Measurements from ENCODE around the gene RCOR1.
"Not testable (repeated sequence)": the region's sequence is repeated elsewhere in the genome, so short reads cannot be mapped to it uniquely, and the experiment has no call there.

Gene RCOR1

DNA sequence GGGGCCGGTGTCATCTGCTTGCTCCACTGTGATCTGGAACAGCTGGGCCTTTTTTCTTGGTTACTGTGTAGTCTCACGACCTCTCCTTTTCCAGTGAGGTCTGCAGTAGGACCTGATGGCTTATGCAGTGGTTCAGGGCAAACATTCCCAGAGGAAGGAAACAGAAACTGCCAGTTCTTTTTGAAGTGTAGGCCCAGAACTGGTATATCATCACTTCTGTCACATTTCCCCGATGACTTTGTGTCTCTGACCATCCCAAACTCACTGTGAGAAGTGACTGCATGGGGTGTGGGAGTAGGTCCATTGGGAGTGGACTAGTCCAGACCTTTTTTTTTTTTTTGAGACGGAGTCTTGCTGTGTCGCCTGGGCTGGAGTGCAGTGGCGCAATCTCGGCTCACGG, 38.4 kb downstream of the RCOR1 start:
- DNase-seq: no peak

DNA sequence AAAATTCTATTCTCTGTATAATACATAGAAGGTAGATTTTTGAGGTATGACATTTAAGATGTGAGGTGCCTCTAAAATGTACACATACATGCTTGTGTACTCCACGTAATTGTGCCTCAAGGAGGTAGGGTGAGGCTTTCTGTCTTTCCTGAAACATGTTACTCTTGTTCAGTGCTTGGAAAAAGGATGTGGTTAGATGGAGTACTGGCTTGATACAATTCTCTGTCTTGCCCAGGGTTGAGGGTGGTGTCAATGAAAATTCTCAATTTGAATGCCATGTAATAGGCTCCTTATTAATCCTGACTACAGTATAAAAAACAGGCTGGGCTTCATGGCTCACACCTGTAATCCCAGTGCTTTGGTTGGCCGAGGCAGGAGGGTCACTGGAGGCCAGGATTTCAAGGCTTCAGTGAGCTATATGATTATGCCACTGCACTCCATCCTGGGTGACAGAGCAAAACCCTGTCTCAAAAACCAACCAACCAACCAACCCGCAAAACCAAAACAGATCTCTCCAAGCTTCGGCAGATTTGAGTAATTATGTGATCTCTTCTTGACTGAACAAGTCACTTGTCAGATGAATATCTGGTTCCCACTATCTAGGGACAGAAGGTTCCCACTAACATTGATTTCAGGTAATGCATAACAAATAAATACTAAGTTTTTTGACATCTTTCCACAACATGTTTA, 41.6 kb downstream of the RCOR1 start:
- DNase-seq: no peak

DNA sequence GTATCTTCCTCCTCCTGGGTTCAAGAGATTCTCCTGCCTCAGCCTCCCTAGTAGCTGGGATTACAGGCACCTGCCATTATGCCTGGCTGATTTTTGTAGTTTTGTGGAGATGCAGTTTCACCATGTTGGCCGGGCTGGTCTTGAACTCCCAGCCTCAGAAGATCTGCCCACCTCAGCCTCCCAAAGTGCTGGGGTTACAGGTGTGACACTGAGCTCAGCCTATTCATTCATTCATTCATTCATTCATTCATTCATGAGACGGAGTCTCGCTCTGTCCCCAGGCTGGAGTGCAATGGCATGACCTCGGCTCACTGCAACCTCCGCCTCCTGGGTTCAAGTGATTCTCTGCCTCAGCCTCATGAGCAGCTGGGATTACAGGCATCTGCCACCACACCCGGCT, 47.2 kb downstream of the RCOR1 start:
- not testable (repeated sequence) for DNase-seq

DNA sequence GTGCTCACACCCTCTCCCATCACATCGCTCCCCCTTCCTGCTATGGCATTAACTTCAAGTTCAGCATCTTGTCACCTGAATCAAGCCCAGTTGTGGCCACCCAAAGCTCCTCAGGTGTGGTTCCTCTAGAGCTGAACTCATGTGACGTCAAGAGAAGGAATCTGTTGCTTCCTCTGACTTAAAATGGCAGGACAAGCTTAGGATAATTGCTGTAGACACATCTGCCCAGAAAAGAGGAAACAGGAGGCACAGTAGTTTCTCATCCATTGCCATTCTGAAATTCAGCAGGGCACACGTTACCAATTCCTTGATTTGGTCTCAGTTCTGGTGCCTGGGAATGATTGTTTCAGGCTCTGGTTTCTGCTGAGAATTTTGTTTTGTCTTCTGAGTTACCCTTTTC, 52.1 kb downstream of the RCOR1 start:
- no peak for DNase-seq

DNA sequence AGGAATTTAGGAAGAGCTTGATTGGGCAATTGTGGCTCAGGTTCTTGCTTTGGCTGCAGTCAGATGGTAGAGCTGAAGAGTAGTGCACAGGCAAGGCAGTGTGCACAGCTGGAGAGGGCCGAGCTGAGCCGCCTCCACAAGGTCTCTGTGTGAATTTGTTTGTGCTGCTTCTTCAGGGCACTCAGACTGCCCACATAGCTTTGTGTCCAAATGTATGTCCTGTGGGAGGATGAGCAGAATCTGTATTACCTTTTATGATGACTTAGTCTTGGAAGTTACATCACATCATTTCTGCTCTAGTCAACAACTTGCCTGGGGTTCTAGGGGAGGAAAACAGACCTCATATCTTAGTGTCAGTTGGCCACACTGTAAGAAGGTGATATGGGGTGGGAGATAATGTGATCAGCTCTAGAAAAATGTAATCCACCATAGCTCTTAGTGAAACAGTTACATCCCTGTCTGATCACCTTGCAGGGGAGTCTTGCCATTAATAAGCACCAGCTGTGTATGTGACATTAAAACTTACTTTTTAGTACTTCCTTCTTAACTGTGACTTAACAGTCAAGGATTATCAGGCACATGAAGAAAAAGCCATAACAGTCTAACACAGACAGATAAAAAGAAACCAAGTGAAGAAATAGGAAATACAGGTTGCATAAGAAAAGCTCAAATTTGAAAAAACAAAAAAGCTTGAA, 53.4 kb downstream of the RCOR1 start:
- DNase-seq: no peak

DNA sequence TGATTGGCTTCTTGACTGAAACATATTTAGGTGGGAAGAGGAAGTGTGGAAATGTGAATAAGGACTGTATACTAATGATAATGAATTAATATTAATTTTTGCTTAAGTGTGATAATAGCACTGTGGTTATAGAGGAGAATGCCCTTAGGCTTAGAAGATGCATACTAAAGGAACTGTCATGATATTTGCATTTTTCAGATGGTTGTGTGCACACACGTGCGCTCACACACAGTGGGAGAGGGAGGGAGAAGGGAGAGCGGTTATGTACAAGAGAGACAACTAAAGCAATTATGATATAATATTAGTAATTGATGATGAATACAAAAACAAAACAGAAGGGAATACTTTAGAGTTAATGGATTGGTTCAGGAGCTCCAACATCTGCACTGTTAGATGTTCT, 54.2 kb downstream of the RCOR1 start:
- no peak for DNase-seq

DNA sequence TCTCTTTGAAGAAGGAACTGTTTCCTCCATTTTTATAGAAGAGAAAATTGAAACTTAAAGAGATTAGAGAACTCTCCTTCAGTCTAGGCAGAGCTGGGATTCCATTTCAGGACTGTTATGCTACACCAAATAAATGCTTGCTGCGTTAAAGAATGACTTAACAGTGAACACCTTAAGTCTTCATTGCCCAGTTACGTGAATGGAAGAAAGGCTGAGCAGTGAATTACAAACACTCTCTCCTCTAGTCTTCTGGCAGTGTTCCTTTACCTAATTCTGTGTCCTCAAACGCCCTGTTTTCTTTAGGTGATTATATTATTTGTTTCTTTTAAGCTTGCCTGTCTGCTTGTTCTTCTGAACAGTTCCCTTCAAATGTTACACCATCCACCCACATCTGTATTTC, 59.7 kb downstream of the RCOR1 start:
- no peak for DNase-seq

DNA sequence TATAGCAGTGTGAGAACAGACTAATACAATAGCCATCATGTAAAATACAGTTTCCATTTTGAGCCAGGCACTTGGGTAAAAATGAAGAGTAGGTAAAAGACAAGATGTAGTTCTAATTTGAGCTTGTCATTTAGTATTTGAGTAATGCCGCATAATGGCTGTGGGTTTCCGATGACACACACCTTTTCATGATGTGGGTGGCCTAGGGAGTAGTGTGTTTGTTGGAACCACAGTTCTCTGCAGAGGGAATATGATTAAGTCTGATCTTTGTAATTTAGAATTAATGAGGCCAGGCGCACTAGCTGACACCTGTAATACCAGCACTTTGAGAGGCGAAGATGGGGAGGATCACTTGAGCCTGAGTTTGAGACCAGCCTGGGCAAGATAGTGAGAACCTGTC, 61.8 kb downstream of the RCOR1 start:
- DNase-seq: peak; percentile 3 to 5

DNA sequence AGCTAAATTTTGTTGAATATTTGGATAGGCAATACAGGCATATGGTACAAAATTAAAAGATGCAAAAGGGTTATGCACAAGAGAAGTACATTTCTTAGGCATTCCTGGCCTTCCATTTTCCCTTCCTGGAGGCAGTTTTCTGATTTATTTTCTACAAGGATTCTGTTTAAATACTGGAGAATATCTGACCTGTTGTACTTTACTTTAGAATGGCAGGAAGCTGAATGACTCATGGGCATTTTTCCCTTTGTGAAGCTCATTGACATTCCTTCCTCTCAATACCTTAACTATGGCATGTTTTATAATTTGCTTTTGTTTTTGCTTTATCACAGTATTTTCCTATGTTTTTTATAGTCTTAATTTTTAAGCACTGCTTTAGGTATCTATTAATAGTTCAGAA, 62.7 kb downstream of the RCOR1 start:
- no peak for DNase-seq

DNA sequence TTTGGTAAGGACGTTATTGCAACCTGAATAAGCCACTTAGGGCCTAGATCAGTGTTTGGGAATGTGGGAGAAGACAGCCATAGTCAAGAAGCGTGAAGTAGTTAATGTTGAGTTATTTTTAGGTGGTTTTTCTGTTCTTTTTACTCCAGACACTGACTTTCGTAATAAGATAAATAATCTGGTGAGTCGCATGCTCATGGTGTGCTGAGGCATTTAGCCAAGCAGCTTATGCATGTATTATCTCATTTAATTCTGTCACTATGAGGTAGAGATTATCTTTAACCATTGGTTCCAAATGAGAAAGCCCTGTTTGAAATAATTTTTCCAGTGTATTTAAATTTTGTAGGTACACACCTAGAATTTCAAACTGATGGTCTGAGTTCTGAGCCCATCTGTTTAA, 67.3 kb downstream of the RCOR1 start:
- DNase-seq: no peak

DNA sequence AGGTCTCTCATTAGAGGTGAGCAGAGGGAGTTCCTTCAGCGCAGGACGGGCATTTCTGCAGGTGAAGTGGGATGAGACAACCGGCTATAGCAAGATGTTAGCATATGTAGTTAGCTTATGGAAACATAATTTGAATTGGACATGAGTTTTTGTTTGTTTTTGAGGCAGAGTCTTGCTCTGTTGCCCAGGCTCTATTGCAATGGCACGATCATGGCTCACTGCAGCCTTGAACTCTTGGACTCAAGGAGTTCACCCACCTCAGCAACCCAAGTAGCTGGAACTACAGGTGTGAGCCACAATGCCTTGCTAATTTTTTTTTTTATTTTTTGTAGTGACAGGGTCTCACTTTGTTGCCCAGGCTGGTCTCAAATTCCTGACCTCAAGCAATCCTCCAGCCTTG, 69.2 kb downstream of the RCOR1 start:
- DNase-seq: no peak

DNA sequence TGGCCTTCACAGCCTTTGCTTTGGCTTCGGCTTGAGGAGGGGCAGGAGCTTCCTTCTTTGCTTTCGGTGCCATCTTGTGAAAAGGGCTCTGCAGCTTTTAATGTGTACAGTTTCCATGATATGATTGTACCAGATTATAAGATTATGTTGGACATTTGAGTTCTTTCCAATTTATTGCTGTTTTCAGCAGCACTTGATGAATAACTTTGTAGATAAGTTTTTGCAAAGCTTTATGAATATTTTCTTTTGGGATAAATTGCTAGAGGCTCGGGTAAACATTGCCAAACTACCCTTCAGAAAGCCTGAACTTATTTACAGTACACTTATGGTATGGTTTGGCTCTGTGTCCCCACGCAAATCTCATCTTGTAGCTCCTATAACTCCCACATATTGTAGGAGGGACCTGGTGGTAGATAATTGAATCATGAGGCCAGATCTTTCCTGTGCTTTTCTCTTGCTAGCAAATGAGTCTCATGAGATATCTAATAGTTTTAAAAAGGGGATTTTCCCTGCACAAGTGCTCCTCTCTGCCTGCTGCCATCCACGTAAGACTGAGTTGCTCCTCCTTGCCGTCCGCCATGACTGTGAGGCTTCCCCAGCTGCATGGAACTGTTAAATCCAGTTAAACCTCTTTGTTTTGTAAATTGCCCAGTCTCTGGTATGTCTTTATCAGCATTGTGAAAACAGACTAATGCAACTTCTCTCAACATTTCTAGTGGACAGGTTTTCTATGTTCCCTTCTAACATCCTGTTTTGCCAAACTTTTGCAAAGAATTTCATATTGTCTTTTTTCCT, 70.4 kb downstream of the RCOR1 start:
- DNase-seq: no peak

DNA sequence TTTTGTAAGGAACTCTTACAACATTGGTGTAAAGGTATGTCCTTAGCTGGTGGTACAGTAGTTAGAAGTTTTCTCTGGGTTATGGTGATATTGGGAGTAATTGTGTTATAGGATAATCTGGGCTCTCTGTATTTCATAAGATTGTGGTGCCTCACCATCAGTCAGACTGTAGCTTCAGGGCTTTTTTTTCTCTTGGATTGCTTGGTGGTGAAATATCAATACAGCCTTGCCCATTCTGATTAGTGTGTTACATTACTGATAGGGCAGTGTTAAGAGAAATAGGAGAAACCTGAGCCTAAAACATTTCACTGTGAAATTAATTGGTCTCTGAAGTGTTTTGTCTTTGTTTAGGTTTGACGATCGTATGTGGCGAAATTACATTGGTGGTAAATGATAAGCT, 71.0 kb downstream of the RCOR1 start:
- DNase-seq: no peak

DNA sequence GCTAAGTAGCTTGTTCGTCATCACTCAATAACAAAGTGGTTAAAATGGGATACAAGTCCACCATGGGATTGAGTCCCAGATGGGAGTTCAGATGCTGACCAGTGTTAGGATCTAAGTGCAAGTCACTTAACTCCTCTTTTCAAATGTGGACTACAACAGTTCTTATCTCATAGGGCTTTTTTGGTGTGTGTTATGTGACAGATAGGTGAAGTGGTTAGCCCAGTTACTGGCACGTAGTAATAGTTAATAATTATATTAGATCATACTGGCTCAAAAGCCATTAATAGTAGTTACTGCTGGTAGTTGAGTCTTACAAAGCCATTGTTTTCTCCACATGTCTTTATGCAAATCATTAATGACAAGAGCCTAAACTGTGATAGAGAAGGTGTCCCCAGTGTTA, 73.2 kb downstream of the RCOR1 start:
- no peak for DNase-seq

DNA sequence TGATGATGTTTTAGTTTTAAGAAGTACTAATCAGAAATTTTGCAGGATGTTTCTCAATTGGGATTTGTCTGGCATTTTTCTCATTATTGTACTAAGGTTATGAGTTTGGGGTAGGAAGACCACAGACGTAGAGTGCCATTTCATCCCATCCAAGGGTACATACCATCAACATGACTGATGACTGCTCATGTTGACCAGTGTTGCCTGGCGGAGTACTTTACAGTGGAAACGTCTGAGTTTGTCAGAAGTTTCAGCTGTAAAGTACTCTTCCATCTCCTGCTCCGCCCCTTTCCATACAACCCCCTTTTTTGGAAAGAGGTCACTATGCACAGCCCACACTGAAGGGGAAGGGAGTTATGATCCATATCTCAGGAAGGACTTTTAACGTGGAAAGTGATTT, 74.2 kb downstream of the RCOR1 start:
- DNase-seq: no peak

DNA sequence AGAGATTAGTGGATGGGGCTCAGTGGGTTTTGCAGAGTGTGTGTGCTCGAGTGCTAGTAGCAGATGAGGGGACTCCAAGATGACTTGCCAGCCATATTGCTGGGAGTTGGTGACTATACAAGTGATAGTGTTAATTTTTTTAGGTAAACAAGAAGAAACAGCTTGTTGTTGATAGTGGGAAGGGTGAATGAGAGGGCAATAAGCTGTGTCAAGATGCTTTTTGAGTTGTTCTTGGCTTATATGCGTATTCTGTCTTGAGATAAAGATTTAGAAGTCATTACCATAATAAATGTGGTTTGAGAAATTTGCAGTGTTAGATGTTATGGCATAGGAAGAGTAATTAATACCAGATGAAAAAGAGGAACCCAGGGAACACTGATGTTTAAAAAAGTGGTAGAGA, 75.3 kb downstream of the RCOR1 start:
- DNase-seq: no peak

DNA sequence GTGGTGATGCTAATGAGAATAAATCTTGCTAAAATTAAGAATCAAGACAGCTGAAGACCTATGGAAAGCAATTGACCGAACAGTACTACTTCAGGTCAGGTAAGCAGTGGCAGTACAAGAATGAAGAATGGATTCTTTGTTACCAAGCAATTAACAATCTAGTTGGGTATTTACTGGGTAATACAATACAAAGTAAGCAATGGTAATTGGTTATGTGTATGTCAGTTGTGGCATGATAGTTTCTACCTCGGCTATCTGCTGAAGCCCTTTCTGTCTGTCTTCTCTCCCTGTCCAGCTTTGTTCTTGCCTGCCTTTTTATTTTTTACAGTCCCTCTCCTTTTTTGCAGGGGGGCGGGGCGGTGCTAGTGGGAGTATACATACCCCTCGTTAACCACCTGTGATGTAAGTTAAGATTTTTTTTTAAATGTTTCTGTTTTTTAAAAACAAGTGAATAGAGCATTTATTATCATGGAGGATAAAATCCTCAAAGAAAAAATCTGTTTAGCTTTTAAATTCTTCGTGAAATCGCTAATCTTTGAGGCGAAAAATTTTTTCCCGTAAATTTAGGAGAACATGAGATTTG, 75.9 kb downstream of the RCOR1 start:
- no peak for DNase-seq

DNA sequence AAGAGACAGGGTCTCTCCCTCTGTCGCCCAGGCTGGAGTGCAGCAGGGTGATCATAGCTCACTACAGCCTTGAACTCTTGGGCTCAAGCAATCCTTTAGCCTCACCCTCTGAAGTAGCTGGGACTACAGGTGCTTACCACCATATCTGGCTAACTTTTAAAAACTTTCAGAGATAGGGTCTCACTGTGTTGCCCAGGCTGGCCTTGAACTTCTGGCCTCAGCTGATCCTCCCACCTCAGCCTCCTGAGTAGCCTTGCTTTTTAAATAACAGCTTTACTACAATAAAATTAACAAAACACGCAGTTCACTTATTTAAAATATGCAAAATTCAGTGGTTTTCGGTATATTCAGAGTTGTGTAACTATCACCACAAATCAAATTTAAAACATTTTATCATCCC, 79.0 kb downstream of the RCOR1 start:
- DNase-seq: no peak

DNA sequence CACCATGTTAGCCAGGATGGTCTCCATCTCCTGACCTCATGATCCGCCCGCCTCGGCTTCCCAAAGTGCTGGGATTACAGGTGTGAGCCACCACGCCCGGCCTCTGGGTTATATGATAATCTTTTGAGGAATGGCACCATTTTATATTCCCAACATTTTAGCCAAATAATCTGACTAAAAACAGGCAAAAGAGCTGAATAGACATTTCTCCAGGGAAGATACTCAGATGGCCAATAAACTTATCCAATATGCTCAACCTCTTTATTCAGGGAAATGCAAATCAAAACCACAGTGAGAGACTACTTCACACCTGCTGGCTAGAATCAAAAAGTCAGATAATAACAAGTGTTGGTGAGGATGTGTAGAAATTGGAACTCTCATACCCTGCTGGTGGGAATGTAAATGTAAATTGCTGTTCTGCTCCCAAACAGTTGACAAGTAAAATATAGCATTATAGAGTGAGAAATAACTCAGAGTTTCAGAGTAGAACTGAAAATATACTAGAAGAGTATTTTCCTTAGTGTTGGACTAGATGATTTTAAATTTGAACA, 80.0 kb downstream of the RCOR1 start:
- DNase-seq: no peak

DNA sequence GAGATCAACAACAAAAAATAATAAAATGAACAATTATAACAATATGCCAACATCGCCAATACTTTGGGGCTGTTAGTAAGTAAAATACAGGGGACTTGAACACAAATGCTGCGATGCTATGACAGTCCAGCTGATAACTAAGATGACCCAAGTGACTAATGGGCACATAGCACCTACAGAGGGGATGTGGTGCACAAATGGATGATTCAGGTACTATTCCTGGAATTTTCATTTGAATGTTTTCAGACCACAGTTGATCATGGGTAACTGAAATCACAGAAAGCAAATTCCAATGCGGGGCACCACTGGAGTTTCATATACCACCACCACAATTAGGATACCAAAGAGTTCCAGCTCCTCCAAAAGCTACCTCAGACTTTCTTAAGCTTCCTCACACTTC, 82.9 kb downstream of the RCOR1 start:
- no peak for DNase-seq

DNA sequence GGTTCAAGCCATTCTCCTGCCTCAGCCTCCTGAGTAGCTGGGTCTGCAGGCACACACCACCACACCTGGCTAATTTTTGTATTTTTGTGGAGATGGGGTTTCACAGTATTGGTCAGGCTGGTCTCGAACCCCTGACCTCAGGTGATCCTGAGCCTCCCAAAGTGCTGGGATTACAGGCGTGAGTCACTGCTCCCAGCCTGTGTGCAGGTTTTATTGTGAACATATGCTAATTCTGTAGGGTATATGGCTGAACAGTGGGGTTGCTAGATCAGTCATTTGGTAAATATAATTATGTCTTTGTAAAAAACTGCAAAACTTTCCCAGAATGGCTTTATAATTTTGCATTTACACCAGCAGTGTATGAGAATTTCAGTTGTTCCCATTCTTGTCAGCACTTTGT, 85.9 kb downstream of the RCOR1 start:
- DNase-seq: no peak

DNA sequence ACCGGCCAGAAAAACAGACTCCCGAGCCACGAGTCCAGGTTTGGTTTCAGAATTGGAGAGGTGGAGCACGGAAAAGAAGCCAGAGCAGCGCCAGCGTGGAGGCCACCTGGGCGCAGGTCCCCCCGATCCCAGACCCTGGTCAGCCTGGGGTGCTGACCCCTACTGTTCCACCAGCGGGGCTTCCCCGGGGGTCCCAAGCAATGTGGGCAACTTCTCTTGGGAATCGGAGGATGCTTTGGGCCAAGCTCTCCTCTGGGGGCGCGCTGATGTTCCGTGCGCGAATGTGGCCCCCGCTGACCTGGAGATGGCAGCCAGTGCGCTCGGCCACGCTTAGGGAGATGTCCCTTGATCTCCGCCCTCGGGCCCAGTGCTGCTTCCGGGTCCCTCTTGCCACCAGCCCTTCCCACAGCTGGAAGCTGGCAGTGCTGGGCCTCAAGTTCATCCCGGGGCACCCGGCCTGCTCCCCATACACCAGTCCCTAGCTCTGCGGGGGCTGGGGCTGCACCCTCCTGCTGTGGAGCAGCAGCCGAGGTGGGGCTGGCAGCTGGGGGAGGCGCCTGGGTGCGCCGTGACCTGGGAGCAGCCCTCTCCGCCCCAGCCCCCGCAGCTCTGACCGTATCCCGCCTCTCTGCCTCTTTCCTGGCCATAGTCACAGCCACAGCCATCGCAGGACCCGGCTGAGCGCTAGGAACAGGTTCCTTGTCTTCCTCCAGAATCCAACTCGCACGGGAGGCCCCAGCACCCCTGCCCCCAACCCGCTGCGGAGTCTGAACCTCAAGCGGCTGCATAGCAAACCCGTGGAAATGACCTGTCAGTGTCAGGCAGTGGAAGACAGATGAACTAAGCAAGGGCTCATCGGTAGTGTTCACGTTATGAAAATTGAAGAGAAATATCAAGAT, 91.2 kb downstream of the RCOR1 start:
- no peak for DNase-seq

DNA sequence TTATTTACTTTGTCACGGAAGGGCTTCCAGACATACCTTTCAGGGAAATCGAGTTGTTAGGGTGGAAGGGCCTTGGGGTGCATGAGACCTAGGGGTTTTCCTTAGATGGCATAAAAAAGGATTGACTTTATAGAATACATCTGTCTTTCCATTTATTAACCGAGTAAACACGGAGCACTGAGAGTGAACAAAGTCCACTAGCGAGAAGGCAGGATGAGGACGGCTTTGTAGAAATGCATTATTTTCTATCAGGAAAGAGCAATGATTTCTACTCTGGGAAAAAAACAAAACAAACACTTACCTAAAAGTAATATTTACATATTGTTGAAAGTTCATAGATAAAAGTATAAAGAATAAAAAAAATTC, 91.8 kb downstream of the RCOR1 start:
- no peak for DNase-seq
